Activated T-cell treated with anti-CD3 and anti-CD28 coated beads for 4 hours (primary cell): ENCODE data around the gene ADORA1.
A peak's percentile ranks its signal among the peaks of the same experiment; 100 is the strongest.

Experiments
- DNase-seq: peaks from one replicate; pipeline ENCODE4 v3.0.0-alpha.2; 2020

The ADORA1 gene

GRCh38 chr1:203190949-203191348 is 63.4 kb downstream of the ADORA1 start:
- no peak for DNase-seq

GRCh38 chr1:203196371-203196770 is 68.8 kb downstream of the ADORA1 start:
- no peak for DNase-seq

DNA sequence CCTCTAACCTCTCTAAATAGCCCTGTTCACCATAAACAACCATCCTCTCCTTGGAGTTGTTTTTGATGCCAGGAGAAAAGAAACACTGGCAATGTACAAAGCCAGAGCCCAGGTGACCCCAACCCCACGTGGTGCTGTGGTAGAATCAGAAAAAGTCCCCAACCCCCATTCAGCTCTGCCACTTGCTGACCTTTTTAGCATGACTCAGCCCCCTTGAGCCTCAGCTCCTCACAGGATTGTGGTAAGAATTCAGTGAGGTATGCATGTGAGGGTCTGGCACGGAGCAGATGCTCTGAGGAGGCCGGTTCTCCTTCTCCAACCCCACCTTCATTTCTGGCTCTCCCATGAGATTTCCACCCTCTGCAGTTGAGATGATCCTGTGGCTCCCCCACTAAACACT is 70.1 kb downstream of the ADORA1 start:
- DNase-seq, result no peak

GRCh38 chr1:203199002-203199401 is 71.5 kb downstream of the ADORA1 start:
- DNase-seq, result no peak

DNA sequence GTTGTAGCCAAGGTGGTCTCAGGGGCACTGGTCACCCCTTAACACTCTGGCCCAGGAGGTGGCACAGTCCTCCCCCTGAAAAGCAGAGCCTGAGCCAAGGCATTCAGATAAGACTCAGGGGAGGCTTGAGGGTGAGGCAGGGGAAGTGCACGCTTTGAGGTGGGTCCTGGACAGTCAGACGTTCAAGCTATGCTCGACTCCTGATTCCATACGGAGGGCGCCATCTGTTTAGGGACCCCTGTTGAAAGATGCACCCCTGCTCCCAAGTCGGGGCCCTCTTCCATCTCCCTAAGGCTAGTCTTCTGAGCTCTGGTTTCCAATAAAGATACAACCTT is 71.9 kb downstream of the ADORA1 start:
- DNase-seq, result no peak

GRCh38 chr1:203199816-203200571 is 72.5 kb downstream of the ADORA1 start:
- no peak for DNase-seq

- DNase-seq, result no peak
These were observed 73.4 kb downstream of the ADORA1 start for GRCh38 chr1:203200916-203201315.

DNA sequence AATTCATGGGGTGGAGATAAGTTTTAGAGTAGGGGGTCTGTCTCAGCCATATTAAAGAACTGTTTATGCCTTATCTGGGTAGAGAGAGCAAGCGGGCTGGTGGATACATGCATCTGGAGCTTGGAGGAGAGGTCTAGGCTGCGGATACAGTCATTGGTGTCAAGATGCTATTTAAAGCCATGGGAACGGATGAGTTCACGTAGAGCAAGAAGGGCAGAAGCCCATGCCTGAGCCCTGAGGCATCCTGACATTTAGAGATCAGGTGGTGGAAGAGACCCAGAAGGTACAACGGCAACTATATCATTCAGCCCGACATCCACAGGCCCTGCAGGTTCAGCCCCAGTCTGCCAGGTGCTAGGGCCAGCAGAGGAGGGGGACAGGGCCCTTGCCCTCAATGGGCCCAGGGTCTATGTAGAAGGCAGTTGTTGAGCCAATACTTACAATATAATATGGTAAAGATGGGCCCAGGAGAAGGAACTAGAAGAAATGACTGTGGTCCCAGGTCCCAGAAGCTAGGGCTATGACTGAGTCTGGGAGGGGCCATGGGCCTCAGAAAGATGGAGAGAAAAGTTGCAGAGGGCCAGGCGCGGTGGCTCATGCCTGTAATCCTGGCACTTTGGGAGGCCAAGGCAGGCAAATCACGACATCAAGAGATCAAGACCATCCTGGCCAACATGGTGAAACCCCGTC is 74.1 kb downstream of the ADORA1 start:
- no peak for DNase-seq

- no peak for DNase-seq
These were observed 75.1 kb downstream of the ADORA1 start for GRCh38 chr1:203202431-203203245.

DNA sequence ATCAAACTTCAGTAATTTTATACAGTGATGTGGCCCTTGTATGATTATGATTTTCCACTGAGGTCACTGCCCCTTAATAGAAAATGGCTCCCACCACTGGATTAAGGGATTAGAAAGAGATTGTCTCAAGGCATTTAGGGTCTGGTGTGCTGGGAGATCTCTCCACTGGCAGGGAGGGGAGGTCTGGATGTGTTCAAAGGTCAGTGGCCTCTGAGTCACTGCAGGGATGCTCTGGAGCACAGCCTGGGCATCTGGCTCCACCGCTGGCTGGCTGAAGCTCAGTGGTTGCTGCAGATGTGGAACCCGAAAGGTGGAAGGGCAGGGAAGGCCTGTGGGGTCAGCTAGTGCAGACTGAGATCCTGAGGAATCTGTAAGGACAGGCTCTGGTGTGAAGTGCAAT is 77.2 kb downstream of the ADORA1 start:
- no peak for DNase-seq

- DNase-seq, result no peak
These were observed 78.7 kb downstream of the ADORA1 start for GRCh38 chr1:203206129-203206687.

- no peak for DNase-seq
These were observed 80.2 kb downstream of the ADORA1 start for GRCh38 chr1:203207751-203208150.

- DNase-seq, result no peak
These were observed 80.7 kb downstream of the ADORA1 start for GRCh38 chr1:203208181-203208580.

- DNase-seq, result no peak
These were observed 82.8 kb downstream of the ADORA1 start for GRCh38 chr1:203210350-203210749.

DNA sequence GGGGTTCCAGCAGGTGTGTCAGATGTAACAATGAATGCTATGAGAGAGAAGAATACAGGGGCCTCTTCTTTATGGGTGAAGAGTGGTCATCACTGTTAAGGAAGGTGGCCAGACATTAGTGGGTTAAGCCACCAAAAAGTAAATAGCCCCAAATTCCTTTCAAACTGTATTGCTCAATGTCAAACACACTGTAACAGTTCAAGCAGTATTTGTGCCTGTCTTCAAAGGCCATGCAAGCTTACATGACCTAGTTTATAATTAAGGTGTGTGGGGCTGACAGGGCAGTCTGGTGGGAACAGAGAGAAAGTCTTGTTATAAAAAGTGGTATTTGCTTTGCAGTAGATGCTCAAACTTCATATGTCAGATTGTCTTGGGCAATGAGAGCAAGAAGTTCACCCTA is 83.5 kb downstream of the ADORA1 start:
- no peak for DNase-seq

GRCh38 chr1:203211812-203212211 is 84.3 kb downstream of the ADORA1 start:
- no peak for DNase-seq

- no peak for DNase-seq
These were observed 85.6 kb downstream of the ADORA1 start for GRCh38 chr1:203213126-203213525.

GRCh38 chr1:203214871-203215270 is 87.3 kb downstream of the ADORA1 start:
- DNase-seq, result no peak

DNA sequence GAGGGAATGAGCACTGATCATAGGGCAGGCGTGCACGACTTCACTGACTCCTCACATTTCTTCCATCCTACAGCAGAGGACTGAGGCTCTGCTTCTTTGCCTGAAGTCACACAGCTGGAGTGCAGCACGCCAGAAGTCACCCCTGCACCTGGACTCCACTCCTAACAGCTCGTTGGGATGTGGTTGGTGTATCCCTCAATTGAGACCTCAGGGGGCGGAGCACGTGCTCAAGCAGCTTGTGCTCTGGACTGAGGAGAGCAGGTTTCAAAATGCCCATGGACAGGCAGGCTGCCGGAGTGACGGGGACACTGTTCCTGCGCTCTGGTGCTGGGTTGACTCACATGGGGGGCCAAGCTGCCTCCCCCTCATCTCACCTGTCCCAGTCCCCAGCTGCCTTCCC is 88.0 kb downstream of the ADORA1 start:
- DNase-seq, result no peak

DNA sequence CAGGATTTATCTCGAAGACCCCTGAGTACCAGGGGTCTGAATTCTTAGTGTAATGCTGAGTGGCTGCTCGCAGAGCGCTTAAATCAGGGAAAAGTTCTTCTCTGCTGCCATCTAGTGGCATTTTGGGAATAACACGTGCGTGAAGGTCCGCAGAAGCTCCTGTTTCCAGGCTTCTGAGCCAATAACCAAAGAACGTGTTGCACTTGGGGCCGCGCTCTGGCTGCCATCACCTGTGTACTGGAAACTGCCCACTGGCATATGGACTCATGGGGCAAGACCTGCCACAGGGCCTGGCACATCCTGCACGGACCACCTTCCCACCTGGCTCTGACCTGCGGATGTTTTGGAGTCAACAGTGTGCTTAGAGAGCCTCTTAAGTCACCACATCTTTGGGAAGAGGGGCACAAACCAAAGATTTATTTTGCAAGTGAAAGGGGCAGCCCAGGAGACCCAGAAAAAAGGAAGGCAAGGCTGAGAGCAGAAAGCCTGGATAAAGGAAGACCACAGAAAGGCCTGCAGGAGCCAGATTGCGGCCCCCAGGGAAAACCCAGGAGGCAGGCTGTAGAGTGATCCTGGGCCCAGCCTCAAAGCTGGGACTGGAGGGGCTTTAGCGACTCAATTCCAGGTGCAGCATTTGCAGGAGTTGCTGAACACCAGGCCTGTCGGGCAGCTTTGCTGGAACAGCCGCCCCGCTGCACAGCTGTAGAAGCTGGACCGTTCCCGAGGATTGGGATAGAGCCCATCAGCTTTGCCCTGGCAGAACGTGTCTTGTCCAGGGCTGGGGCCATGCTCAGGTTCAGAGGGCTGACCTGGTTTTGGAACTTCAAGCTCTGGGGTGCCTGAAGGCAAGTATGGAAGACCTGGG is 89.0 kb downstream of the ADORA1 start:
- peak; percentile 38 for DNase-seq
